DMS153 treated with DMSO at 0.1 percent for 48 hours (cell line): Measurements from ENCODE around the gene TMSB4Y.

ENCODE experiments used
- DNase-seq: peaks from one replicate; lab custom pipeline; 2025; ENCODE audit not compliant: unreplicated experiment; lab: John Stamatoyannopoulos, UW

TMSB4Y gene

GRCh38 chrY:13703568-13703968 lies at the start of gene TMSB4Y:
TSS of gene TMSB4Y (plus strand) at chrY:13703899.
- DNase-seq, result no peak

GRCh38 chrY:13664162-13664561 lies 39.5 kb upstream of the TMSB4Y start:
- DNase-seq, result no peak

- DNase-seq, result no peak
Measured at GRCh38 chrY:13671122-13671521, 32.6 kb upstream of the TMSB4Y start.

- no peak for DNase-seq
Measured at GRCh38 chrY:13702276-13702675, 1.4 kb upstream of the TMSB4Y start.

- DNase-seq, result no peak
Measured at GRCh38 chrY:13704121-13704930, 627 bp downstream of the TMSB4Y start.

- DNase-seq, result no peak
Measured at GRCh38 chrY:13705197-13705596, 1.5 kb downstream of the TMSB4Y start.

- DNase-seq, result no peak
Measured at GRCh38 chrY:13708038-13708437, 4.3 kb downstream of the TMSB4Y start.

GRCh38 chrY:13718996-13719395 lies 15.3 kb downstream of the TMSB4Y start:
- DNase-seq, result no peak

- no peak for DNase-seq
Measured at GRCh38 chrY:13729517-13729916, 25.8 kb downstream of the TMSB4Y start.

GRCh38 chrY:13738618-13739017 lies 34.9 kb downstream of the TMSB4Y start:
- DNase-seq, result no peak

GRCh38 chrY:13751289-13752071 lies 47.8 kb downstream of the TMSB4Y start:
- no peak for DNase-seq

GRCh38 chrY:13754661-13755060 lies 51.0 kb downstream of the TMSB4Y start:
- DNase-seq, result no peak
